GM19023 (cell line): ENCODE results near the gene BRWD1.

Experiments
- ATAC-seq: cut with Tn5 transposase; IDR thresholded peaks from one replicate; pipeline ENCODE4 v1.9.1; 2021; ENCODE audit warnings: mild to moderate bottlenecking, moderate library complexity; ENCODE audit not compliant: unreplicated experiment

Gene BRWD1

DNA sequence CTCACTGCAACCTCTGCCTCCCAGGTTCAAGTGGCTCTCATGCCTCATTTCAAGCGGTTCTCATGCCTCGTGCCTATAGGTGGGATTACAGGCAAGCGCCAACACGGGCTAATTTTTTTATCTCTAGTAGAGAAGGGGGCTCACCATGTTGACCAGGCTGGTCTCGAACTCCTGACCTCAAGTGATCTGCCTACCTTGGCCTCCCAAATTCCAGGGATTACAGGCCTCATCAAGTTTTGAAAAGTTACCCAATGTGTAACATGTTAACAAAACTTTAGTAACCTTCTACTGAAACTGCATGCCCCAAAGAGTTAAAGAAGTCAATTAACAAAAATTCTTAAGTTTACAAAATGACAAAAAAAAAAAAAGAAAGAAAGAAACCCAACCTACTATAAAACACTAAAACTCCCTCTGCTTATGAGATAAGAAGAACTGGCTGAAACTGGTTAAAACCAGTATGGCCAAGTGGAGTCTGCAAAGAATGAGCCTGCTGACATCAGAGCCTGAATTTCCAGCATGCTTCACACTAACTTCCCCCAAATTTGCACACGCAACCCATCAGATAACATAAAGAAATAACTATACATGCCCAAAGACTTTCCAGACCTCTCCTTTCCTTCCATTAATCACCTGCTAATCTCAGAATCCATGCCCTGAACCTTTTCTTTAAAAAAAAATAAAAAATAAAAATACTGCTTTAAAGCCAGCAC is 104.7 kb downstream of the BRWD1 start:
- no peak for ATAC-seq

- ATAC-seq, result no peak
Observed at GRCh38 chr21:39204134-39204533, 109.3 kb downstream of the BRWD1 start.

DNA sequence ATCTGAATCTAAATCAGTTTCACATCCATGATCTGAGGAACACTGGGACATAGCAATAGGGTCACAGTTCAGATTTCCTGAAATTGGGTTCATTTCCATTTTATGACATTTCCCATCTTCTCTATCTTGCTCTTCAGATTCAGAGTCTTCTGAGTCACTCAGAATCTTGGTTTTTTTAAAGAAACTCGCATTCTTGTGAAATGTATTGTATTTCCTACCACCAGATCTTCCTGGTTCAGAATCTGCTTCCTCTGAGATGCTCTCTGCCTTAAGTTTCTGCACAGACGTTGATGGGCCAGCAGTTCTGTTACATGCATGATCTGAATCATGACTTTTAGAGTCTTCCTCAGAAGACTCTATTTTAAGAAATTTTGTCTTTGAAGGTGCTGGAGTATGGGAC is 114.6 kb downstream of the BRWD1 start:
- ATAC-seq, result no peak

DNA sequence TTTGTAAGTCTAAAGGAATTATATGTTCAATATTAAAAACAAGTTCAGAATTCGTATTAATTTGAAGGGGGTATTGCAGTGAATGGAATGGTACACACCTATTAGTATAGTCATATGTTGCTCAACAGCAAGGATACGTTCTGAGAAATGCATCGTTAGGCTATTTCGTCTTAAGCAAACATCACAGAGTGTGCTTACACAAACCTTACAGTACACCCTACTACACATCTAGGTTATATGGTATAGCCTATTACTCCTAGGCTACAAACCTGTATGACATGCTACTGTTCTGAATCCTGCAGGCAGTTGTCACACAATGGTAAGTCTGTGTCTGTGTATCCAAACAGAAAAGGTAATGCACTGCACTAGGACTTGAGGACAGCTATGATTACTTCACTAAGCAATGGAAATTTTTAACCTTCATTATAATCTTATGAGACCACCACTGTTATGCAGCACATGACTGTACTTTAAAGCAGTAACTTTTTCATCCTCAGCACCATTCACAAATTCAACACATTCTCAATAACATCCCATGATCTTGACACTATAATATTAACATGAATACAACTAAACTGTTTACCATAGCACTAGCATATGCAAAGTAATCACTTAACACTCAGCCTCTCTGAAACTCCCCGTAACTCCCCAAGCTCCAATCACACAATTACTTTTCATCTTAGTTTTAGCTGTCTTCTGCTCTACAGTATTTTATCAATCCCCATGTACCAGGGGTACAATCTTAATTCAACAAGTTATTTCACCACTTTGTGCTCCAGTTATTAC is 115.8 kb downstream of the BRWD1 start:
- ATAC-seq, result no peak

GRCh38 chr21:39196838-39197237 is 116.6 kb downstream of the BRWD1 start:
- no peak for ATAC-seq

DNA sequence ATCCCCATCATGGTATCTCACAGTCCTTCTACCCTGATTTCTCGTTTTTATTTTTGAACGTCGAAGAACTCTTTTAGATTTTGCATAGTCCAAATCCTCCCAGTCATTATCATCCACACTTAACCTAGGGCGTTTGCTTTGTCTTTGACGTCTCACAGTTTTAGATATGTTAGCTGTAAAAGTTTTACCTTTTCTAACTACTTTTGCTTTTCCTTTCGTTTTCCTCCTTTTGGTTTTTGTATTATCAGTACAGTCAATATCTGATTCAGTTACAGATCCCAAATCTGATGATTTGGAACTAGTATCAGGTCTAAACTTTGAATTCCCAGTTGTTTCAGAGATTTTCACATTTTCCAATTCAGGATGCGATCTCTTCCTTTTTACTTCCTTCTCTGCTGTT is 117.1 kb downstream of the BRWD1 start:
- no peak for ATAC-seq

GRCh38 chr21:39193380-39193779 is 120.1 kb downstream of the BRWD1 start:
- ATAC-seq, result no peak

GRCh38 chr21:39189857-39190604 is 123.4 kb downstream of the BRWD1 start:
- no peak for ATAC-seq

DNA sequence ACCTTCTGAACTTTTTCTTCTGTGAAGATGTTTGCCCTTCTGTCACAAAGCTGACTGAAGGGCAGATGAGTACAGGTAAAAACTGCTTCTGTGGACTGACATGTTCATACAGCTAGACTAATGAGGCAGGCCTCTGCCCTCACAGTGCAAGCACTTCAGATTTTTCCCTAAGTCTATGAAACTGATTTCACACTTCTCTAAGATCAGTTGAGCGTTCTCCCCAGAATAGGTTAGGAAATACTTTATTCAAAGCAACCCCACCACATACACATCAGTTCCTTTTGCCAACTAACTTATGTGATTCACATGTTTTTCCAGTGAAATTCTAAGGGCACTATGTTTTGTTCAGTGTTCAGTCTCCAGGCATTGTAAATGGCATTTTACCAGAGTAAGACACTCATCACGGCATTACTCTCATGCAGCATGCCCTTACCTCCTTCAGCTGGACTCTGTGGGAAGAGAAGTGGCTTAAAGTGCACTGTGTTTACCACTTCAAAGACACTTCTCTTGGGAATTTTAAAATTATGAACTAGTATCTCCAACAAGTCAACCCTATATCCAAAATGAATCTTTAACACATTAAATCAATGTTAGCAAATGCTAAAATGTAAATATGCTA is 124.8 kb downstream of the BRWD1 start:
- ATAC-seq, result no peak

GRCh38 chr21:39187141-39187540 is 126.3 kb downstream of the BRWD1 start:
- no peak for ATAC-seq

GRCh38 chr21:39186676-39187075 is 126.8 kb downstream of the BRWD1 start:
- no peak for ATAC-seq

GRCh38 chr21:39185157-39185556 is 128.3 kb downstream of the BRWD1 start:
- ATAC-seq, result no peak

DNA sequence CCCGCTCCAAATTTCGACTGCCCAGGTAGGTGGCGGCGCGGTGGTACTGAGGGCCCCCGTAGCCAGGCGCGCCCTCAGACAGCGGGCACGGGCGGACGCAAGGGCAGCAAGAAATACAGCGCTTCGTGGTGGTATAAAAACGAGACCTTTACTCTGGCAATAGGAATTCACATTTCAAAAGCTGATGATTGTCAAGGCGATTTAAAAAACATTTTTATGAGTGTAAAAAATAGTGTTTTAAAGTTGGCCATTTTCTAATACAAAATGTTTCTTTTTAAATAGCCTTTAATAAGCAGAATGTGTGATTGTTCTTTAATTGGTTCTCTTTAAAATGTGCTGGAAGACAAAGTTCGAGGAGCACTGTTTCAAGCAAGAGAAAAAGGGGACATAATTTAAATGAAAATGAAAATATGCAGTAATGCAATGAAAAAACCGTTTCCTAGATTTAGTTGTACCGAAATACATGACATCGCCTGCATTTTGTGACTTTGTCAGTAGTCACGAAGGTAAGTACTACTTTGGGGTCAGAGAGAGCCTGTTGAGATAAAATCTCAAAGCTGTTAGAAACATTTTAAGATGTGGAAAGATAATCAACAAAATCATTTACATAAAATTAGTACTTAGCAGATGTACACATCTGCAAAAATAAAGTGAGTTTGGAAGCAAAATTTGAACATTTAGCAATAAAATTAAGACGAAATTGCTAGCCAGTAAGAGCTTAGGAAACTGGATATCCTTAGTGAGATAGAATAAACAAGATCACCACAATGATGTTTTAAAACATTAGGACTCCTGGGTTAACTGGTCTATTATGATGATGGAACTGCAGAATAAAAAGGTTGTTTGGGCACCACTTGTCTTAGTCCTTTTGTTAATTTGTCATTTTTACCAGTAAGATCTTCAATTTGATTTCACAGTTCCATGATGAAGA is 129.1 kb downstream of the BRWD1 start:
- no peak for ATAC-seq

DNA sequence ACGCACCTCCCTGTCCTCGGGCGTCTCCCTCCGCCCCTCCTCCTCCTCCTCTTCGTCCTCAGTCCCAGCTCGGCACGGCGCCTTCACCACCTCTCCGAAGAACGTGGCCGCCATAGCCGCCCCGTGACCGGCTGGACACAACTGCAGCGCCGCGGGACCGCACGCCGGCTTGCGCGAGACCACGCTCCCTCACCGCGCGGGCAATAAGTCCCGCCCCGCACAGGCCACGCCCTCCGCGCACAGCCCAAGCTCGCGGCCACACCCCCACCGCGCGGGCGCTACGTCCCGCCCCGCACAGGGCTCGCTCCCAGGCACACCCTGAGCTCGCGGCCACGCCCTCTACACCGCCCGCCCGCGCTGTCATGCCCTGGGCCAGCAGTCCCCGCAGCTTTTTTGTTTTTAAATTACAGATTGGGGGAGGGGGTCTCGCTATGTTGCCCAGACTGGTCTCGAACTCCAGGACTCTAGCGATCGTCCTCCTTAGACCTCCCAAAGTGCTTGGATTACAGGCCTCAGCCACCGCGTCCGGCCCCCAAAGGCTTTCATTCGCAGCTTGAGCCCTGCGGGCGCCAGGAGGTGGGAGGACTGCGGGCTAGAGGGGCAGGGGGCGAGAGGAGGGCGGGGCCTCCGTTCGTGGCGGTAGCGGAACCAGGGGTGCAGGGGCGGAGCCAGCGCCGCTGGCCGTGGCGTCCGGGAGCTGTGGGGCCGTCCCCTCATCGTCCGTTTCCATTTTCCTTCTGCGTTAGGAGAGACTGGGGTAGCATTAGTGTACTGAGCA is 130.0 kb downstream of the BRWD1 start, which contains the start of gene PSMG1:
TSS of gene PSMG1 (minus strand) at position 180 of the 778 bp plus-strand sequence. CDS start at position 114, 66 bp downstream.
- ATAC-seq, result peak; percentile 90

DNA sequence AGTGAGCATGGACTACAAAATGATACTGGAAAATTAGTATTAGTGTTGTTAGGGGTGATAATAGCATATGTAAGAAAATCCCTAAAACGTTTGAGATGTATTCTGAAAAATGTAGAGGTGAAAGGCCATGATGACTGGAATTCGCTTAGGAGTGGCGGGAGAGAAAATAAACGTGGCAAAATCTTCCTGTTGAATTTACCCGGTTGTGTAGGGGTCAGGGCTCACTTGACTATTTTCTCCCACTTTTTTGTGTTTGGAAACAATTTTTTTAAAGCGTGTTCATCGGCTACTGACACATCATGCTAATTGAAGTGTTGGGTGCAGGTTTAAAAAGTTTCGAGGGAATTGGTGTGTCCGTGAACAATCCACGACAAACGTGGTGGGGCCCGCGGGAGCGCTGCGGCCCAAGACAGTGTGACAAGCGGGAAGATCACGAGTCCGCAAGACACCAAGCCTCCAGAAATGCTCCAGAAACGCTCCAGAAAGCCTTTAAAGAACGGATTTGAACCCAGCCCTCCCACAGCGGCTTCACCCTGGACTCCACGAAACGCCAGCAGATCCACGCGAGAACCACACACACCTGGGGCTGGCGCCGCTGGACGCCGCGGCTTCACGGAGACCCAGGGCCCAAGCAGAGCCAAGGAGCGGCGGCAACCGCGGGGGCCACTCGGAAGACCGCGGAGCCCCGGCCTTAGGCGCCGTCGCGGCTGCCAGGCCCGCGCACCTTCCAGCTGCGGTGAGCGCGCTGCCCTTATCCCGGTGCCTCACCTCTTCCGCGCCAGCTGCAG is 130.8 kb downstream of the BRWD1 start:
- ATAC-seq, result peak; percentile 38

DNA sequence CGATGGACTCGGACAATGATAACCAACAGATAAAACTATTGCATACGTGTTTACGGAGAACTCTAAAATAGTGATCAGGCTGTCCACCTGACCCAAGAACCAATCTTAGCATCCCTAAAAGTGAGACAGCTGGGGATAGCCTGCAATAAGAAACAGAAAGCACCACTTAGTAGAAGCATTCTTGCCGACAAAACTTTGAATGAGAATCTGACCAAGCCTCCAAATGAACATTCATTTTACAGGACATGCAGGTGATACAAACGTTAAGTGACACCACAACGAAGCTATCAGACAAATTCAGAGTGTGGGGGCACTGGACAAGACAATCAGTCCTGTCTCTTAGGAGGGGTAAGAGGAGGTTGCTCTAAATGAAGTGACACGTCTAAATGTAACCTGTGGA is 131.4 kb downstream of the BRWD1 start:
- ATAC-seq, result no peak

DNA sequence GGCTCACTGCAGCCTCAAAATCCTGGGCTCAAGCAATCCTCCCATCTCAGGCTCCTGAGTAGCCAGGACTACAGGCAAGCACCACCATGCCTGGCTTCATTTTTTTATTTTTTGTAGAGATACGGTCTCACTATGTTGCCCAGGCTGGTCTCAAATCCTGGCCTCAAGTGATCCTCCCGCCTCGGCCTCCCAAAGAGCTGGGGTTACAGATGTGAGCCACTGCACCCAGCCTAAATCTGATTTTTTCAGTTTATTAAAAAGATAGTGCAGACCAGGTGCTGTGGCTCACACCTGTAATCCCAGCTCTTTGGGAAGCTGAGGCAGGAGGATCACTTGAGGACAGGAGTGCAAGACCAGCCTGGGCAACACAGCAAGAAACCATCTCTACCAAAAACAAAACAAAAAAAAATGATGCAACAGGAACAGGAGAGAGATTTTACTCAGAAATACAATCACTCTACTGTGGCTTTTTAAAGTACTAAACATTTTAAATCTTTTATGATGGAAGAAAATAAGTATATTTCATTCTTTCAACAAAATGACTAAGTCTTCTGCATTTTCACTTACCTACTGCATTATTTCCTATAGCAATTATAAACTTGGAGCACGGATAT is 132.1 kb downstream of the BRWD1 start:
- ATAC-seq, result no peak

- no peak for ATAC-seq
Observed at GRCh38 chr21:39180429-39181019, 132.9 kb downstream of the BRWD1 start.
